ENCODE results near the gene SPANXC.
"Not testable (repeated sequence)": the region's sequence is repeated elsewhere in the genome, so short reads cannot be mapped to it uniquely, and the experiment has no call there.

The SPANXC gene

GRCh38 chrX:141242417-141242816, at the start of gene SPANXC:
Gene SPANXC, minus strand, starts transcription at chrX:141242517. Its CDS starts 60 bp downstream, at chrX:141242457.
- H3K4me3 ChIP-seq (ENCODE audit: low read depth, low read length), result not testable (repeated sequence)

GRCh38 chrX:141279476-141279875, 37.2 kb upstream of the SPANXC start:
- H3K4me3 ChIP-seq (ENCODE audit: low read depth, low read length), result no peak overlapping the region

GRCh38 chrX:141278306-141278705, 36.0 kb upstream of the SPANXC start:
- no peak overlapping the region for H3K4me3 ChIP-seq (ENCODE audit: low read depth, low read length)
- TF ChIP-seq CTCF (IDR thresholded peaks at IDR 0.05; ENCODE audit: low read depth, low read length), result peak; percentile 62

More at GRCh38 chrX:141279476-141279875, 37.2 kb upstream of the SPANXC start:
- TF ChIP-seq CTCF (IDR thresholded peaks at IDR 0.05; ENCODE audit: low read depth, low read length), result no peak

- no peak for TF ChIP-seq CTCF (IDR thresholded peaks at IDR 0.05; ENCODE audit: low read depth, low read length)
Observed at GRCh38 chrX:141258080-141258479, 15.8 kb upstream of the SPANXC start.

GRCh38 chrX:141221611-141222010, 20.7 kb downstream of the SPANXC start:
- H3K4me3 ChIP-seq (ENCODE audit: low read depth, low read length), result no peak overlapping the region
- TF ChIP-seq CTCF (IDR thresholded peaks at IDR 0.05; ENCODE audit: low read depth, low read length), result no peak

More at GRCh38 chrX:141258080-141258479, 15.8 kb upstream of the SPANXC start:
- H3K4me3 ChIP-seq (ENCODE audit: low read depth, low read length), result no peak overlapping the region

- TF ChIP-seq CTCF (IDR thresholded peaks at IDR 0.05; ENCODE audit: low read depth, low read length), result no peak
- H3K4me3 ChIP-seq (ENCODE audit: low read depth, low read length), result no peak overlapping the region
Observed at GRCh38 chrX:141220342-141221008, 21.8 kb downstream of the SPANXC start.

- TF ChIP-seq CTCF (IDR thresholded peaks at IDR 0.05; ENCODE audit: low read depth, low read length), result no peak
- no peak overlapping the region for H3K4me3 ChIP-seq (ENCODE audit: low read depth, low read length)
Observed at GRCh38 chrX:141214196-141214595, 28.1 kb downstream of the SPANXC start.

GRCh38 chrX:141201962-141202361, 40.4 kb downstream of the SPANXC start:
- H3K4me3 ChIP-seq (ENCODE audit: low read depth, low read length), result no peak overlapping the region
- TF ChIP-seq CTCF (IDR thresholded peaks at IDR 0.05; ENCODE audit: low read depth, low read length), result no peak

Data from WI38 (cell line).